Measurements from ENCODE around the gene CTNNA1. TPM values are rescaled to one million over a fixed set of nuclear protein-coding genes. Genes with fewer than 3 reads are reported as not detected.

CTNNA1 gene
- polyA plus RNA-seq, 1 of the 3 experiments (the other 2 are of a cell fraction), result 130 TPM

DNA sequence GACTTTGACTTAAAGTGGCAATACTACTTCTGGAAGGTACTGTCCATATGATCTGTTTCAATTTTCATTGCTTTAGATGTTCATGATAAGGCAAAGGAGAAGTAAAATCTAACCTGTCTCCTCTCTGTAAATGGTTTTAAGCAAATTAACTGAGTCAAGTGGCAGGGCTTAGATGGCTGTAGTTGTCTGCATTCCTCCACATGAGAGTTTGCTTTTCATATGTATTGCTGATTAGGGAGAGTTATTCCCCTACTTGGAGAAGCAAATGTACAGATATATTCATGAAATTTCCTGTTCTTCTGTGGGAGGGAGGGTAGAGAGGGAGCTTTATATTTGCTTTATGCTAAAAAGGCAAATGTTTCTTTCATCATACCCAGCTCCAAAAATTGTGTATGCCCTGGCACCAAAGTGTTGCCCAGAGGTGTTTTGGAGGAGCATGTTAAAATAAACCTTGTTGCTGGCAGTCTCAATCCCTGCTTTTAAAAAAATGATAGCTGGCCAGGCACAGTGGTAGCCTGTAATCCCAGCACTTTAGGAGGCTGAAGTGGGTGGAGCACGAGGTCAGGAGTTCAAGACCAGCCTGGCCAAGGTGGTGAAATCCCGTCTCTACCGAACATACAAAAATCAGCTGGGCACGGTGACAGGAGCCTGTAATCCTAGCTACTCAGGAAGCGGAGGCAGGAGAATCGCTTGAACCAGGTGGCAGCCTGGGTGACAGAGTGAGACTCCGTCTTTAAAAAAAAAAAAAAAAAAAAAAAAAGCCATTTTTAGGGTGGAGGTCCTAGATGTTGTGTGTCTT, 125.4 kb downstream of the CTNNA1 start:
- Histone ChIP-seq H3K4me3 (ENCODE audit: low read depth in 2 of 2, low read length in 1 of 2) (no peak overlapping the region), H3K79me2 (ENCODE audit: insufficient read depth) (peaks cover 96% of the 10 kb centered on the region), H4K20me1 (ENCODE audit: insufficient read depth) (peaks cover 93% of the 10 kb centered on the region), H3K4me1 (ENCODE audit: control insufficient read depth in 1 of 2, insufficient read depth in 2 of 2, low read depth in 1 of 2, low read length in 1 of 2) (peaks cover 14 to 16% of the 10 kb centered on the region in 2 experiments; a peak in 3 of 4 replicates), H3K36me3 (replicated peaks in 1 of 2; ENCODE audit: control insufficient read depth in 1 of 2, insufficient read depth in 2 of 2, low read length in 1 of 2) (peaks cover 0 to 8% of the 10 kb centered on the region in 2 experiments), H3K27ac (ENCODE audit: low read depth in 2 of 2, low read length in 1 of 2) (no peak overlapping the region), H3K4me2 (no peak overlapping the region), H3K9me3 (no peaks in the 10 kb centered on the region), H3F3A (replicated peaks; ENCODE audit: insufficient read depth) (peaks cover 14% of the 10 kb centered on the region), H3K9me2 (no peaks in the 10 kb centered on the region), H3K27me3 (ENCODE audit: insufficient read depth) (no peaks in the 10 kb centered on the region), H2AFZ (ENCODE audit: low read depth) (no peak overlapping the region), H3K9ac (no peak overlapping the region)
- DNase-seq, result no peak
- ChIA-PET POLR2A (no interaction called here), CTCF (no interaction called here)
- no peak for TF ChIP-seq GATA2 (CRISPR knock-in tag; IDR thresholded peaks at IDR 0.05)
- TF ChIP-seq SMC3 (IDR thresholded peaks at IDR 0.05; ENCODE audit: low read depth, low read length), result no peak
- TF ChIP-seq NRF1 (IDR thresholded peaks at IDR 0.05; ENCODE audit: low read depth, low read length), result no peak
- no peak for TF ChIP-seq RXRA (IDR thresholded peaks at IDR 0.05; ENCODE audit: borderline replicate concordance, low read depth)
- no peak for TF ChIP-seq FOSL2 (IDR thresholded peaks at IDR 0.05; ENCODE audit: borderline replicate concordance, low read depth)
- TF ChIP-seq MEF2A (IDR thresholded peaks at IDR 0.05; ENCODE audit: borderline replicate concordance, low read depth), result no peak
- no peak for TF ChIP-seq MAX (IDR thresholded peaks at IDR 0.05; ENCODE audit: low read depth)
- TF ChIP-seq GABPA (IDR thresholded peaks at IDR 0.05; ENCODE audit: low read depth), result no peak
- no peak for TF ChIP-seq FOXJ3 (CRISPR knock-in tag; IDR thresholded peaks at IDR 0.05)
- no peak for TF ChIP-seq FOXM1 (IDR thresholded peaks at IDR 0.05; ENCODE audit: low read depth)
- TF ChIP-seq, protein P1, sequence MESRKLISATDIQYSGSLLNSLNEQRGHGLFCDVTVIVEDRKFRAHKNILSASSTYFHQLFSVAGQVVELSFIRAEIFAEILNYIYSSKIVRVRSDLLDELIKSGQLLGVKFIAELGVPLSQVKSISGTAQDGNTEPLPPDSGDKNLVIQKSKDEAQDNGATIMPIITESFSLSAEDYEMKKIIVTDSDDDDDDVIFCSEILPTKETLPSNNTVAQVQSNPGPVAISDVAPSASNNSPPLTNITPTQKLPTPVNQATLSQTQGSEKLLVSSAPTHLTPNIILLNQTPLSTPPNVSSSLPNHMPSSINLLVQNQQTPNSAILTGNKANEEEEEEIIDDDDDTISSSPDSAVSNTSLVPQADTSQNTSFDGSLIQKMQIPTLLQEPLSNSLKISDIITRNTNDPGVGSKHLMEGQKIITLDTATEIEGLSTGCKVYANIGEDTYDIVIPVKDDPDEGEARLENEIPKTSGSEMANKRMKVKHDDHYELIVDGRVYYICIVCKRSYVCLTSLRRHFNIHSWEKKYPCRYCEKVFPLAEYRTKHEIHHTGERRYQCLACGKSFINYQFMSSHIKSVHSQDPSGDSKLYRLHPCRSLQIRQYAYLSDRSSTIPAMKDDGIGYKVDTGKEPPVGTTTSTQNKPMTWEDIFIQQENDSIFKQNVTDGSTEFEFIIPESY (IDR thresholded peaks at IDR 0.05; ENCODE audit: borderline replicate concordance, low read depth), result no peak
- 95% methylated on average over 7 of the region's 7 CpGs for WGBS (ENCODE audit: low lambda C conversion rate)

- peaks cover 19 to 28% of the 10 kb centered on the region in 2 experiments for H3K36me3 ChIP-seq (replicated peaks in 1 of 2; ENCODE audit: control insufficient read depth in 1 of 2, insufficient read depth in 2 of 2, low read length in 1 of 2)
- no peak overlapping the region for H3K4me3 ChIP-seq (ENCODE audit: low read depth in 2 of 2, low read length in 1 of 2)
- DNase-seq, result no peak
- H3K4me1 ChIP-seq (ENCODE audit: control insufficient read depth in 1 of 2, insufficient read depth in 2 of 2, low read depth in 1 of 2, low read length in 1 of 2), result no peaks in the 10 kb centered on the region
- H3K79me2 ChIP-seq (ENCODE audit: insufficient read depth), result peaks cover 83% of the 10 kb centered on the region
- H3K9ac ChIP-seq, result no peak overlapping the region
- no peak overlapping the region for H3K27ac ChIP-seq (ENCODE audit: low read depth in 2 of 2, low read length in 1 of 2)
- H3K9me2 ChIP-seq, result no peaks in the 10 kb centered on the region; the same call in 1 of the 2 replicates
- ChIA-PET CTCF (interaction anchor here (0.5 to 0.7 kb wide), 2 partner anchors 12 to 82 kb away, joined by 3 to 4 read pairs; no protein-coding TSS in a partner anchor), POLR2A (no interaction called here)
- no peak overlapping the region for H2AFZ ChIP-seq (ENCODE audit: low read depth)
- peaks cover 69% of the 10 kb centered on the region for H4K20me1 ChIP-seq (ENCODE audit: insufficient read depth)
- H3K9me3 ChIP-seq, result no peaks in the 10 kb centered on the region
- H3K27me3 ChIP-seq (ENCODE audit: insufficient read depth), result no peaks in the 10 kb centered on the region
- TF ChIP-seq YY1 (IDR thresholded peaks at IDR 0.05; ENCODE audit: low read depth), result no peak
- TF ChIP-seq FOSL2 (IDR thresholded peaks at IDR 0.05; ENCODE audit: borderline replicate concordance, low read depth), result no peak
- TF ChIP-seq, protein P2, sequence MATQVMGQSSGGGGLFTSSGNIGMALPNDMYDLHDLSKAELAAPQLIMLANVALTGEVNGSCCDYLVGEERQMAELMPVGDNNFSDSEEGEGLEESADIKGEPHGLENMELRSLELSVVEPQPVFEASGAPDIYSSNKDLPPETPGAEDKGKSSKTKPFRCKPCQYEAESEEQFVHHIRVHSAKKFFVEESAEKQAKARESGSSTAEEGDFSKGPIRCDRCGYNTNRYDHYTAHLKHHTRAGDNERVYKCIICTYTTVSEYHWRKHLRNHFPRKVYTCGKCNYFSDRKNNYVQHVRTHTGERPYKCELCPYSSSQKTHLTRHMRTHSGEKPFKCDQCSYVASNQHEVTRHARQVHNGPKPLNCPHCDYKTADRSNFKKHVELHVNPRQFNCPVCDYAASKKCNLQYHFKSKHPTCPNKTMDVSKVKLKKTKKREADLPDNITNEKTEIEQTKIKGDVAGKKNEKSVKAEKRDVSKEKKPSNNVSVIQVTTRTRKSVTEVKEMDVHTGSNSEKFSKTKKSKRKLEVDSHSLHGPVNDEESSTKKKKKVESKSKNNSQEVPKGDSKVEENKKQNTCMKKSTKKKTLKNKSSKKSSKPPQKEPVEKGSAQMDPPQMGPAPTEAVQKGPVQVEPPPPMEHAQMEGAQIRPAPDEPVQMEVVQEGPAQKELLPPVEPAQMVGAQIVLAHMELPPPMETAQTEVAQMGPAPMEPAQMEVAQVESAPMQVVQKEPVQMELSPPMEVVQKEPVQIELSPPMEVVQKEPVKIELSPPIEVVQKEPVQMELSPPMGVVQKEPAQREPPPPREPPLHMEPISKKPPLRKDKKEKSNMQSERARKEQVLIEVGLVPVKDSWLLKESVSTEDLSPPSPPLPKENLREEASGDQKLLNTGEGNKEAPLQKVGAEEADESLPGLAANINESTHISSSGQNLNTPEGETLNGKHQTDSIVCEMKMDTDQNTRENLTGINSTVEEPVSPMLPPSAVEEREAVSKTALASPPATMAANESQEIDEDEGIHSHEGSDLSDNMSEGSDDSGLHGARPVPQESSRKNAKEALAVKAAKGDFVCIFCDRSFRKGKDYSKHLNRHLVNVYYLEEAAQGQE (IDR thresholded peaks at IDR 0.05; ENCODE audit: low read depth, low read length), result no peak
- TF ChIP-seq RXRA (IDR thresholded peaks at IDR 0.05; ENCODE audit: borderline replicate concordance, low read depth), result no peak
- TF ChIP-seq EZH2phosphoT487 (IDR thresholded peaks at IDR 0.05; ENCODE audit: borderline replicate concordance, low read depth), result no peak
- TF ChIP-seq, protein P1 (IDR thresholded peaks at IDR 0.05; ENCODE audit: borderline replicate concordance, low read depth), result no peak
- H3F3A ChIP-seq (replicated peaks; ENCODE audit: insufficient read depth), result peaks cover 19% of the 10 kb centered on the region
- no peak overlapping the region for H3K4me2 ChIP-seq
These were observed 130.0 kb downstream of the CTNNA1 start for GRCh38 chr5:138883211-138883610.

All from SK-N-SH (cell line).